ENCODE data around the gene HS6ST2. TPM values are rescaled to one million over a fixed set of nuclear protein-coding genes. Genes with fewer than 3 reads are reported as not detected.

HS6ST2 gene
- polyA plus RNA-seq, 1 of the 3 experiments (the other 2 are of a cell fraction) = 0.05 TPM

DNA sequence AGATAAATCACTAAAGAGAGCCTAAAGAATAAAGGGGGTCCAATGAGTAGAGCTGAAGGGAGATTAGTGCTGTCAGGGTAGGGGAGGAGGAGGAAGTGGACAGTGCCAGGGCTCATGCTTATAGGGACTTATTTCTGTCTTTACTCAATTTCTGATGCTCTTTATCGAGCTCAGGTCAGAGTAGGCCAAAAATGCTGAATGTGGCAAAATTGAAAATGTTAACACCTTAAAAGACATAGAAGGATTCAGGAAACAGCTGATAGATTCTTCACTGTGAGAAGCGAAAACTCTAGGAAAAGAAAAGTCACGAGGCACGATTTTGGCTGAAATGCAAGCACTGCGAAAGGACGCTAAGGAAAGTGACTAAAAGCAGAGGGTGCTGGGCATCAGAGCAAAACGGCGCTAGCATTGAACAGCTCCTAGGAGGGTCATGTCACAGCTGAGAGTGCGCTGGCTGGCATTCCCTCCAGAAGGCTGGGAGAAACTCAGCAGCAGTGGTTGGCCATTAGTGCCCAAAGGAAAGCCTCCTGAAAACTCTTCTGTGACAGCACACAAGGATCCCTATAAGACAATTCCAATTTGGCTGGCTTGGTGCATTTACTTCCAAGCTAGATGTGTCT, 150.9 kb downstream of the HS6ST2 start:
- Histone ChIP-seq H3K9me3 (no peaks in the 10 kb centered on the region), H3K27ac (ENCODE audit: low read depth in 2 of 2, low read length in 1 of 2) (no peak overlapping the region), H3K27me3 (ENCODE audit: insufficient read depth) (no peaks in the 10 kb centered on the region; the same call in 1 of the 2 replicates), H2AFZ (ENCODE audit: low read depth) (no peak overlapping the region), H3K4me1 (ENCODE audit: control insufficient read depth in 1 of 2, insufficient read depth in 2 of 2, low read depth in 1 of 2, low read length in 1 of 2) (no peaks in the 10 kb centered on the region), H3K36me3 (replicated peaks in 1 of 2; ENCODE audit: control insufficient read depth in 1 of 2, insufficient read depth in 2 of 2, low read length in 1 of 2) (no peaks in the 10 kb centered on the region), H3K9ac (no peak overlapping the region), H3K4me3 (ENCODE audit: low read depth in 2 of 2, low read length in 1 of 2) (no peak overlapping the region), H3K4me2 (no peak overlapping the region), H3K9me2 (no peaks in the 10 kb centered on the region), H3F3A (replicated peaks; ENCODE audit: insufficient read depth) (no peaks in the 10 kb centered on the region), H3K79me2 (ENCODE audit: insufficient read depth) (no peaks in the 10 kb centered on the region), H4K20me1 (ENCODE audit: insufficient read depth) (no peaks in the 10 kb centered on the region)
- POLR2A ChIA-PET = no interaction called here
- WGBS (ENCODE audit: low lambda C conversion rate) = 33% methylated on average over 8 of the region's 9 CpGs
- no peak for DNase-seq
- TF ChIP-seq TCF12 (IDR thresholded peaks at IDR 0.05) (no peak), ELF1 (IDR thresholded peaks at IDR 0.05) (no peak), GABPA (IDR thresholded peaks at IDR 0.05; ENCODE audit: low read depth) (no peak), FOXJ3 (CRISPR knock-in tag; IDR thresholded peaks at IDR 0.05) (no peak), MXI1 (IDR thresholded peaks at IDR 0.05; ENCODE audit: low read depth, low read length) (no peak), JUND (IDR thresholded peaks at IDR 0.05) (no peak), FOSL2 (IDR thresholded peaks at IDR 0.05; ENCODE audit: borderline replicate concordance, low read depth) (no peak), FOXM1 (IDR thresholded peaks at IDR 0.05; ENCODE audit: low read depth) (no peak), NFIC (IDR thresholded peaks at IDR 0.05; ENCODE audit: borderline replicate concordance) (no peak), TEAD4 (IDR thresholded peaks at IDR 0.05; ENCODE audit: borderline replicate concordance, insufficient read depth) (no peak), EP300 (IDR thresholded peaks at IDR 0.05; ENCODE audit: borderline replicate concordance in 1 of 2, low read depth in 1 of 2, low read length in 1 of 2) (no peak), EZH2phosphoT487 (IDR thresholded peaks at IDR 0.05; ENCODE audit: borderline replicate concordance, low read depth) (no peak)
- TF ChIP-seq, protein P1, sequence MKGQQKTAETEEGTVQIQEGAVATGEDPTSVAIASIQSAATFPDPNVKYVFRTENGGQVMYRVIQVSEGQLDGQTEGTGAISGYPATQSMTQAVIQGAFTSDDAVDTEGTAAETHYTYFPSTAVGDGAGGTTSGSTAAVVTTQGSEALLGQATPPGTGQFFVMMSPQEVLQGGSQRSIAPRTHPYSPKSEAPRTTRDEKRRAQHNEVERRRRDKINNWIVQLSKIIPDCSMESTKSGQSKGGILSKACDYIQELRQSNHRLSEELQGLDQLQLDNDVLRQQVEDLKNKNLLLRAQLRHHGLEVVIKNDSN (IDR thresholded peaks at IDR 0.05; ENCODE audit: borderline replicate concordance, low read depth) = no peak
- TF ChIP-seq, protein P2, sequence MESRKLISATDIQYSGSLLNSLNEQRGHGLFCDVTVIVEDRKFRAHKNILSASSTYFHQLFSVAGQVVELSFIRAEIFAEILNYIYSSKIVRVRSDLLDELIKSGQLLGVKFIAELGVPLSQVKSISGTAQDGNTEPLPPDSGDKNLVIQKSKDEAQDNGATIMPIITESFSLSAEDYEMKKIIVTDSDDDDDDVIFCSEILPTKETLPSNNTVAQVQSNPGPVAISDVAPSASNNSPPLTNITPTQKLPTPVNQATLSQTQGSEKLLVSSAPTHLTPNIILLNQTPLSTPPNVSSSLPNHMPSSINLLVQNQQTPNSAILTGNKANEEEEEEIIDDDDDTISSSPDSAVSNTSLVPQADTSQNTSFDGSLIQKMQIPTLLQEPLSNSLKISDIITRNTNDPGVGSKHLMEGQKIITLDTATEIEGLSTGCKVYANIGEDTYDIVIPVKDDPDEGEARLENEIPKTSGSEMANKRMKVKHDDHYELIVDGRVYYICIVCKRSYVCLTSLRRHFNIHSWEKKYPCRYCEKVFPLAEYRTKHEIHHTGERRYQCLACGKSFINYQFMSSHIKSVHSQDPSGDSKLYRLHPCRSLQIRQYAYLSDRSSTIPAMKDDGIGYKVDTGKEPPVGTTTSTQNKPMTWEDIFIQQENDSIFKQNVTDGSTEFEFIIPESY (IDR thresholded peaks at IDR 0.05; ENCODE audit: borderline replicate concordance, low read depth) = no peak
- CTCF ChIA-PET = interaction anchor here (1.1 to 1.2 kb wide), 2 partner anchors 15 to 67 kb away, joined by 4 read pairs; no protein-coding TSS in a partner anchor

DNA sequence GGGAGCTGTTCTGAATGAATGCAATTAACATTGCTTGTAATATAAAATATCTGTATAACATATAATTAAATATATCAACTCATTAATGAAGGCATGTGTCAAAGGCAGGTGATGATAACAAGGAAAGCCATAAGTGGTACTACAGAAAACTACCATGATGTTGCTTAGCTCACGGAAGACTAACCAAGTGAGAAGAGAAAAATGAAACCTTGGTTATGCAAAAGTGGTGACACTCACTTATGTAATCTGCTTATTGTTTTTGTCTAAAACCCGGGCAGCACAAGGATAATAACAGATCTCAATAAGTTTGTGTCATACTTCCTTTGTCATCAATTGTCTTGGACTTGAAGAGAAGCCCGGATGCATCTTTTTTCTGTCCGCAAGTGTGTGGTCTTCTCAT, 156.4 kb downstream of the HS6ST2 start:
- no peak overlapping the region for H3K4me2 ChIP-seq
- no peaks in the 10 kb centered on the region for H3K9me3 ChIP-seq
- TF ChIP-seq, protein P3, sequence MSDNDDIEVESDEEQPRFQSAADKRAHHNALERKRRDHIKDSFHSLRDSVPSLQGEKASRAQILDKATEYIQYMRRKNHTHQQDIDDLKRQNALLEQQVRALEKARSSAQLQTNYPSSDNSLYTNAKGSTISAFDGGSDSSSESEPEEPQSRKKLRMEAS (IDR thresholded peaks at IDR 0.05; ENCODE audit: low read depth) = no peak
- POLR2A ChIA-PET = no interaction called here
- H3K9ac ChIP-seq = no peak overlapping the region
- H2AFZ ChIP-seq (ENCODE audit: low read depth) = no peak overlapping the region
- H3K79me2 ChIP-seq (ENCODE audit: insufficient read depth) = no peaks in the 10 kb centered on the region
- H4K20me1 ChIP-seq (ENCODE audit: insufficient read depth) = no peaks in the 10 kb centered on the region
- CTCF ChIA-PET = no interaction called here
- H3K4me1 ChIP-seq (ENCODE audit: control insufficient read depth in 1 of 2, insufficient read depth in 2 of 2, low read depth in 1 of 2, low read length in 1 of 2) = no peaks in the 10 kb centered on the region
- DNase-seq = no peak
- H3K9me2 ChIP-seq = no peaks in the 10 kb centered on the region
- H3F3A ChIP-seq (replicated peaks; ENCODE audit: insufficient read depth) = no peaks in the 10 kb centered on the region
- H3K27me3 ChIP-seq (ENCODE audit: insufficient read depth) = no peaks in the 10 kb centered on the region; the same call in 1 of the 2 replicates
- 30% methylated on average over 4 of the region's 4 CpGs for WGBS (ENCODE audit: low lambda C conversion rate)
- no peak overlapping the region for H3K4me3 ChIP-seq (ENCODE audit: low read depth in 2 of 2, low read length in 1 of 2)
- no peaks in the 10 kb centered on the region for H3K36me3 ChIP-seq (replicated peaks in 1 of 2; ENCODE audit: control insufficient read depth in 1 of 2, insufficient read depth in 2 of 2, low read length in 1 of 2)
- H3K27ac ChIP-seq (ENCODE audit: low read depth in 2 of 2, low read length in 1 of 2) = no peak overlapping the region

Measured in SK-N-SH (cell line).